ENCODE measurements around the gene IL12RB2.

- TF ChIP-seq CTCF (IDR thresholded peaks at IDR 0.05; ENCODE audit: low read length) = no peak
- no peak for TF ChIP-seq EZH2 (IDR thresholded peaks at IDR 0.05; ENCODE audit: borderline replicate concordance, low read length)
Measured at GRCh38 chr1:67436511-67437055, 128.9 kb downstream of the IL12RB2 start.
